NCI-H446 treated with DMSO at 0.1 percent for 48 hours (cell line): ENCODE data around the gene GLT6D1.

Source experiments
- DNase-seq: peaks from one replicate; lab custom pipeline; 2025; lab: John Stamatoyannopoulos, UW

GLT6D1 gene

GRCh38 chr9:135584371-135584770, 55.0 kb downstream of the GLT6D1 start:
- no peak for DNase-seq

DNA sequence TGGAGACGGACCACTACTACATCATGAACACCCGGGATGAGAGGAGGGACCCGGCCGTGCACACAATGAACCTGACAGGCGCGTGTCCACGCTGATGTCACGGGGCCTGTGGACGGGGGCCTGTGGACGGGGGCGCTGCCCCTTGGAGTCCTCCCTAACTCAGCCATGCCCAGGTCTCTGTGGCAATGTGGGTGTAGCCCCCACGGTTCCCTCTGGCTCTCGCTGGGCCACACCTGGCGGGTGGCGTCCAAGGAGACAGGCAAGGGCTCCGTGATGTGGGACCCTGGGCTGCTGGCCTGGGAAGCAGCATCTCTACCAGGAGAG, 55.7 kb downstream of the GLT6D1 start:
- DNase-seq = no peak

GRCh38 chr9:135582966-135583687, 56.2 kb downstream of the GLT6D1 start:
- DNase-seq = no peak

- no peak for DNase-seq
These were observed 56.8 kb downstream of the GLT6D1 start for GRCh38 chr9:135582541-135582940.

GRCh38 chr9:135581636-135582426, 57.5 kb downstream of the GLT6D1 start:
- no peak for DNase-seq

- no peak for DNase-seq
These were observed 58.5 kb downstream of the GLT6D1 start for GRCh38 chr9:135580664-135581380.

GRCh38 chr9:135579889-135580660, 59.3 kb downstream of the GLT6D1 start:
- DNase-seq = no peak

DNA sequence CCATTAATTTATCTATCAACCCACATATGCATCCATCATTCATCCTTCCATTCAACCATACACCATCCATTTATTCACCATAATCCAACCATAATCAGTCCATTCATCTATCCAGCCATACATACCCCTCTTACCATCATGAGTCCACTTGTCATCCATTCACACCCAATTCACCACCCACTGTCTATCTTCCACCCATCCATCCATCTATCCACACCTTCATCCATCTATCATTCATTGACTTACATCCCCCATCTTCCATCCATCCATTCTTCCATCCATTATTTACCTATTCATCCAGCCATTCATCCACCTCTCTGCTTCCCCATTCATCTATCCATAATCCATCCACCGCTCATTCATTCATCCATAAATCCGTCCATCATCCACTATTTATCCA, 60.0 kb downstream of the GLT6D1 start:
- no peak for DNase-seq

DNA sequence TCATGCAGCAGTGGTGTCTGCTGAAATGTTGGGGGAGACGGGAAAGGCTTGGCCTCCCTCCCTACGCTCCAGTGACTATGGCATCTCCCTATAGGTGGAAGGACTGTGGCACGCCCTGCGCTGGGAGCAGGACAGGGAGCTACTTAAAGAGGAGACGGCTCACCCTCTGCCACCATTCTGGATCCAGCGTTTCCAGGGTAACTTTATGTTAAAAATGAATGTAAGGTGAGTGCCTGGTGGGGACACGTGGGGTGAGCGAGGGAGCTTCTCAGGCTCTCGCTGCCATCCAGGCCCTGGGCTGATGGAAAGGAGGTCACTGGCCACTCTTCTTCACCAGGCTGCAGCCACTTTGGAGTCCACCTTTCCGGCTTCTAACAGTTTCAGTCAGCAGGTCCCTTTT, 62.1 kb downstream of the GLT6D1 start:
- DNase-seq = no peak

GRCh38 chr9:135575995-135576631, 63.2 kb downstream of the GLT6D1 start:
- DNase-seq = no peak

GRCh38 chr9:135574943-135575342, 64.4 kb downstream of the GLT6D1 start:
- no peak for DNase-seq

- no peak for DNase-seq
These were observed 65.0 kb downstream of the GLT6D1 start for GRCh38 chr9:135574331-135574730.
